Measurements from ENCODE around the gene RAB5A.

RAB5A gene

DNA sequence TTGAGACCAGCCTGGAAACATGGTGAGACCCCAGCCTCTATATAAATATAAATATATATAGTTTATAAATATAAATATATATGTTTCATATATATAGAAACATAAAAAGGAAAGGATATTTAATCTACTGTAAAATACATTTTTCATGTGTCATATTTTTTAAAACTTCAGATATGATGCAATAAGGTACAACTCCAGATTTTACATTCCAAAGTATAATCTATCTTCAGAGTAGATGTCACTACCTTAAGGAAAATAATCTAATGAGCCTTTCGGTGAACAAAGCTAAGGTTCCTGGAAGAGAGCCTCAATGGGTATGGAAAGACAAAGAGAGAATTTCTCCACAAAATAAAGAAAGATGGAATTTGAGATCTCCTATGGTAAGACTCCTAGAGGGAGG lies 29.7 kb upstream of the RAB5A start:
- Histone ChIP-seq H3K4me2 (ENCODE audit: low read length) (no peak overlapping the region), H2BK5ac (ENCODE audit: low read depth, low read length, poor library complexity) (no peak overlapping the region), H3K23ac (ENCODE audit: low read length) (no peak overlapping the region), H3K4me1 (ENCODE audit: control insufficient read depth in 1 of 2, insufficient read depth in 2 of 2, low read length in 2 of 2) (no peaks in the 10 kb centered on the region), H3K27ac (ENCODE audit: low read depth, low read length) (no peak overlapping the region), H2BK12ac (ENCODE audit: low read length) (no peak overlapping the region), H2AFZ (ENCODE audit: insufficient read depth, low read length, poor library complexity) (no peak overlapping the region), H3K18ac (ENCODE audit: low read length) (no peak overlapping the region), H3K27me3 (ENCODE audit: insufficient read depth, low read length) (no peaks in the 10 kb centered on the region), H3K9me3 (ENCODE audit: insufficient read depth, low read depth, low read length) (no peaks in the 10 kb centered on the region), H3K79me2 (ENCODE audit: control insufficient read depth, insufficient read depth, low read length, poor library complexity) (no peaks in the 10 kb centered on the region), H3K4me3 (ENCODE audit: low read depth, low read length) (no peak overlapping the region), H2AK5ac (ENCODE audit: low read length) (no peak overlapping the region), H3K4ac (ENCODE audit: low read depth, low read length) (no peak overlapping the region), H3K9ac (ENCODE audit: low read length) (no peak overlapping the region), H2BK120ac (ENCODE audit: insufficient read depth, low read length, poor library complexity) (no peak overlapping the region), H3K36me3 (ENCODE audit: control insufficient read depth in 1 of 2, insufficient read depth in 2 of 2, low read length in 2 of 2) (no peaks in the 10 kb centered on the region), H3K14ac (ENCODE audit: low read length) (no peak overlapping the region), H3K79me1 (ENCODE audit: low read length) (no peaks in the 10 kb centered on the region), H4K8ac (ENCODE audit: low read depth, low read length) (no peak overlapping the region), H4K91ac (ENCODE audit: low read depth, low read length) (no peak overlapping the region), H4K12ac (ENCODE audit: low read depth, low read length) (no peak overlapping the region)
- no CpG with 5 or more reads among the region's 1 CpG for WGBS (ENCODE audit: extremely low coverage, insufficient coverage, insufficient read length)
- DNase-seq: no peak

DNA sequence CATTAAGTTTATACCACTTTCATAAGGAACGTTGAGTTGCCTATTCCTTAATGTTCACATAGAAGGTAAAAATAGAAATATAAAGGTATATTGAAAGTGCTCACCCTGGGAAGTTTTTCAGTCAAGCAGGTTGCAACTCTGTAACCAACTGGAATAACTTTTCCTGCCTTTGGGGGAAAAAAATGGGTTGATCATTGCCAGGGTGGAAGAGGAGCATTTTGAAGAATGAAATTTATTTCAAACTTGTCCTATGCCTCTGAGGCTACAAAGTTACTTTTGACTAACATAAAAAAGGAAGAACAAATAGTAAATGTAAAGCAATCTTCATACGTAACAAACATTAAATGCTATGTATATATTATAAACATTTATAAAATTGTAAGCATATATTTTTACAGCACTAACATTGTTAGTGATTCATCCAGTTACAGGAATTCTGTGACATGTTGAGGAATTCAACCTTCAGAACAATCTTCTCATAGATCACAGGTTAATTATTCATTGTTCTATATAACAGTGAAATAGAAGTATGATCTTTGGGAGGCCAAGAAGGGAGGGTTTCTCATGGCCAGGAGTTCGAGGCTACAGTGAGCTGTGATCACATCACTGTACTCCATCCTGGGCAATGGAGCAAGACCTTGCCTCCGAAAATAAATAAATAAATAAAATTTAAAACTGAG lies 26.4 kb upstream of the RAB5A start:
- Histone ChIP-seq H3K4me3 (ENCODE audit: low read depth, low read length) (no peak overlapping the region), H4K91ac (ENCODE audit: low read depth, low read length) (no peak overlapping the region), H3K23ac (ENCODE audit: low read length) (no peak overlapping the region), H2BK5ac (ENCODE audit: low read depth, low read length, poor library complexity) (no peak overlapping the region), H3K4me1 (ENCODE audit: control insufficient read depth in 1 of 2, insufficient read depth in 2 of 2, low read length in 2 of 2) (no peaks in the 10 kb centered on the region), H2AK5ac (ENCODE audit: low read length) (no peak overlapping the region), H4K12ac (ENCODE audit: low read depth, low read length) (no peak overlapping the region), H3K36me3 (ENCODE audit: control insufficient read depth in 1 of 2, insufficient read depth in 2 of 2, low read length in 2 of 2) (no peaks in the 10 kb centered on the region), H2BK12ac (ENCODE audit: low read length) (no peak overlapping the region), H4K8ac (ENCODE audit: low read depth, low read length) (no peak overlapping the region), H3K79me1 (ENCODE audit: low read length) (no peaks in the 10 kb centered on the region), H3K9ac (ENCODE audit: low read length) (no peak overlapping the region), H3K9me3 (ENCODE audit: insufficient read depth, low read depth, low read length) (no peaks in the 10 kb centered on the region), H3K27me3 (ENCODE audit: insufficient read depth, low read length) (no peaks in the 10 kb centered on the region), H3K4ac (ENCODE audit: low read depth, low read length) (no peak overlapping the region), H2AFZ (ENCODE audit: insufficient read depth, low read length, poor library complexity) (no peak overlapping the region), H3K18ac (ENCODE audit: low read length) (no peak overlapping the region), H3K27ac (ENCODE audit: low read depth, low read length) (no peak overlapping the region), H3K4me2 (ENCODE audit: low read length) (no peak overlapping the region), H3K14ac (ENCODE audit: low read length) (no peak overlapping the region), H3K79me2 (ENCODE audit: control insufficient read depth, insufficient read depth, low read length, poor library complexity) (no peaks in the 10 kb centered on the region), H2BK120ac (ENCODE audit: insufficient read depth, low read length, poor library complexity) (no peak overlapping the region)
- peak in 1 of 2 donors; percentile 40 for DNase-seq
- WGBS (ENCODE audit: extremely low coverage, insufficient coverage, insufficient read length): no CpG with 5 or more reads among the region's 4 CpGs

DNA sequence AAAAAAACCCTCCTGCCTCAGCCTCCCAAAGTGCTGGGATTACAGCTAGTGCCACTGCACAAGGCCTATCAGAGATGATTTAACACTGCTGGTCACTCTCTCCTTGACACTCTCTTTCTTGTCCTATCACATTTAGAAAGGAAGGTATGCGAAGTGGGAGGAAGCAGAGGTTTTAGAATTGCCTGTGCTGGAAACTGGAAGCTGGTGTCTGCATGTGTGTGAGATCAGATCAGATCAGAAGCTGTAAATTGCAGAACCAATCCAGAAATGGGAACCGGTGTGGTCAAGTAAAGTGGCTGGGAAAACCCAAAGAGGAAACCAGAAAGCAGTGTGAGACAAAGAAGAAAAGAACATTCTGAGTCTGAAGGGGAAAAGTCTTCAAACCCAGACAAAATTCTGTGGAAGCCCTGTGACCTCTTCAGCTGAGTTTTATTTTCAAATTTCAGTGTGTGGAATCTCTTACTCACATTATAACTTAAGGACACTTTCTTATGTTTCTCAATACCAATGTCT lies 15.7 kb upstream of the RAB5A start:
- Histone ChIP-seq H3K36me3 (ENCODE audit: control insufficient read depth in 1 of 2, insufficient read depth in 2 of 2, low read length in 2 of 2) (no peaks in the 10 kb centered on the region), H3K4ac (ENCODE audit: low read depth, low read length) (no peak overlapping the region), H4K91ac (ENCODE audit: low read depth, low read length) (no peak overlapping the region), H2BK120ac (ENCODE audit: insufficient read depth, low read length, poor library complexity) (no peak overlapping the region), H3K9me3 (ENCODE audit: insufficient read depth, low read depth, low read length) (no peaks in the 10 kb centered on the region), H3K79me2 (ENCODE audit: control insufficient read depth, insufficient read depth, low read length, poor library complexity) (no peaks in the 10 kb centered on the region), H2AFZ (ENCODE audit: insufficient read depth, low read length, poor library complexity) (no peak overlapping the region), H3K18ac (ENCODE audit: low read length) (no peak overlapping the region), H2AK5ac (ENCODE audit: low read length) (no peak overlapping the region), H3K4me1 (ENCODE audit: control insufficient read depth in 1 of 2, insufficient read depth in 2 of 2, low read length in 2 of 2) (peaks cover 0 to 7% of the 10 kb centered on the region in 2 experiments), H3K27me3 (ENCODE audit: insufficient read depth, low read length) (no peaks in the 10 kb centered on the region), H3K79me1 (ENCODE audit: low read length) (no peaks in the 10 kb centered on the region), H3K23ac (ENCODE audit: low read length) (no peak overlapping the region), H3K9ac (ENCODE audit: low read length) (no peak overlapping the region), H4K8ac (ENCODE audit: low read depth, low read length) (no peak overlapping the region), H2BK5ac (ENCODE audit: low read depth, low read length, poor library complexity) (no peak overlapping the region), H3K4me2 (ENCODE audit: low read length) (no peak overlapping the region), H4K12ac (ENCODE audit: low read depth, low read length) (no peak overlapping the region), H3K14ac (ENCODE audit: low read length) (no peak overlapping the region), H3K4me3 (ENCODE audit: low read depth, low read length) (no peak overlapping the region), H3K27ac (ENCODE audit: low read depth, low read length) (no peak overlapping the region), H2BK12ac (ENCODE audit: low read length) (no peak overlapping the region)
- peak; percentile 11 to 39 for DNase-seq
- no CpG with 5 or more reads among the region's 2 CpGs for WGBS (ENCODE audit: extremely low coverage, insufficient coverage, insufficient read length)

DNA sequence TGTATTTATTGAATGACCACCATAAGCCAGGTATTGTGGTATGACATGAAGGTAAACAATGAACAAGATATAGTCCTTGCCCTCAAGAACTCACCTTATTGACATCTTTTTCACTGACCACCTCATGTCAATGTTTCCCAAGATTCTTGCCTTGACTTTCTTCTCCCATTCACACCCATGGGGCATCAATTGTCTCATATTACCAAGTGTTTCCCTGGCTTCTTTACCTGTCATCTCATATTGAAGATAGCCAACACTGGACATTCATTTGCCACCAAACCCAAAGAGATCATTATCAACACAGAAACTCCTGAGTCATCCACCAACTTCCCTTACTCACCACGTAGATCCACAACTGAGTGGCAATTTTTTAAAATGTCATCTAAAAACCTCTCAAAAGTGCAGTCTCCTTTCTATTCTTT lies 15.1 kb upstream of the RAB5A start:
- no peak overlapping the region for H3K23ac ChIP-seq (ENCODE audit: low read length)
- no peaks in the 10 kb centered on the region for H3K27me3 ChIP-seq (ENCODE audit: insufficient read depth, low read length)
- H4K91ac ChIP-seq (ENCODE audit: low read depth, low read length): no peak overlapping the region
- no peak overlapping the region for H4K12ac ChIP-seq (ENCODE audit: low read depth, low read length)
- no peak overlapping the region for H4K8ac ChIP-seq (ENCODE audit: low read depth, low read length)
- H3K4ac ChIP-seq (ENCODE audit: low read depth, low read length): no peak overlapping the region
- no peak overlapping the region for H2AK5ac ChIP-seq (ENCODE audit: low read length)
- no peak overlapping the region for H3K27ac ChIP-seq (ENCODE audit: low read depth, low read length)
- no peaks in the 10 kb centered on the region for H3K79me1 ChIP-seq (ENCODE audit: low read length)
- no peak overlapping the region for H3K18ac ChIP-seq (ENCODE audit: low read length)
- H2AFZ ChIP-seq (ENCODE audit: insufficient read depth, low read length, poor library complexity): no peak overlapping the region
- no peaks in the 10 kb centered on the region for H3K79me2 ChIP-seq (ENCODE audit: control insufficient read depth, insufficient read depth, low read length, poor library complexity)
- H3K36me3 ChIP-seq (ENCODE audit: control insufficient read depth in 1 of 2, insufficient read depth in 2 of 2, low read length in 2 of 2): no peaks in the 10 kb centered on the region
- no CpG with 5 or more reads among the region's 1 CpG for WGBS (ENCODE audit: extremely low coverage, insufficient coverage, insufficient read length)
- H2BK12ac ChIP-seq (ENCODE audit: low read length): no peak overlapping the region
- H3K4me2 ChIP-seq (ENCODE audit: low read length): no peak overlapping the region
- no peak overlapping the region for H3K4me3 ChIP-seq (ENCODE audit: low read depth, low read length)
- H3K9me3 ChIP-seq (ENCODE audit: insufficient read depth, low read depth, low read length): no peaks in the 10 kb centered on the region
- H2BK120ac ChIP-seq (ENCODE audit: insufficient read depth, low read length, poor library complexity): no peak overlapping the region
- H2BK5ac ChIP-seq (ENCODE audit: low read depth, low read length, poor library complexity): no peak overlapping the region
- H3K14ac ChIP-seq (ENCODE audit: low read length): no peak overlapping the region
- no peak overlapping the region for H3K9ac ChIP-seq (ENCODE audit: low read length)
- peak in 1 of 2 donors; percentile 56 for DNase-seq
- H3K4me1 ChIP-seq (ENCODE audit: control insufficient read depth in 1 of 2, insufficient read depth in 2 of 2, low read length in 2 of 2): peaks cover 0 to 7% of the 10 kb centered on the region in 2 experiments

Data from trophoblast cell (in vitro differentiated cells and primary cell).